Measurements from ENCODE around the gene RAB30. TPM values are rescaled to one million over a fixed set of nuclear protein-coding genes. Genes with fewer than 3 reads are reported as not detected.
"Not testable (repeated sequence)": the region's sequence is repeated elsewhere in the genome, so short reads cannot be mapped to it uniquely, and the experiment has no call there.

RAB30 gene
- total RNA-seq, 2 experiments from 2014 or later = 76.2 to 79.2 TPM

GRCh38 chr11:82949352-82949751 is 122.3 kb downstream of the RAB30 start:
- Mint-ChIP-seq H3K4me1 (ENCODE audit: low read depth) (peaks cover 24% of the 10 kb centered on the region), H3K27me3 (no peaks in the 10 kb centered on the region), H3K36me3 (ENCODE audit: low read depth) (peaks cover 32% of the 10 kb centered on the region), H3K4me3 (no peak overlapping the region), H3K9me3 (peaks cover 3% of the 10 kb centered on the region), H3K27ac (no peak overlapping the region)
- intact Hi-C loops (cut with DNase I, micrococcal nuclease) = no loop called here
- ChIA-PET POLR2A (interaction anchor here (0.9 to 1.3 kb wide), 2 partner anchors 9 to 13 kb away, joined by 3 to 5 read pairs; no protein-coding TSS in a partner anchor), CTCF (interaction anchor here (1.0 kb wide), 1 partner anchor 15 kb away, joined by 3 read pairs; no protein-coding TSS in a partner anchor)
- TF ChIP-seq CTCF (IDR thresholded peaks at IDR 0.05) = no peak
- ATAC-seq (ENCODE audit: poor library complexity) (no peak), DNase-seq (no peak)
- H3K36me3 ChIP-seq (ENCODE audit: insufficient read depth, low read length) = no peaks in the 10 kb centered on the region
- H3K27ac ChIP-seq (ENCODE audit: low read depth in 1 of 2, low read length in 2 of 2) = no peak overlapping the region
- H3K9me3 ChIP-seq (ENCODE audit: control insufficient read depth in 1 of 2, insufficient read depth in 1 of 2, low read length in 2 of 2) = peaks cover 8 to 9% of the 10 kb centered on the region in 2 experiments
- no peak overlapping the region for H3K4me3 ChIP-seq (ENCODE audit: low read length)
- no peaks in the 10 kb centered on the region for H3K4me1 ChIP-seq (ENCODE audit: insufficient read depth, low read length)
- no peaks in the 10 kb centered on the region for H3K27me3 ChIP-seq (ENCODE audit: control insufficient read depth in 1 of 2, insufficient read depth in 2 of 2, low read length in 2 of 2)

GRCh38 chr11:82945682-82946081 is 126.0 kb downstream of the RAB30 start:
- DNase-seq (no peak), ATAC-seq (ENCODE audit: poor library complexity) (no peak)
- peaks cover 0 to 13% of the 10 kb centered on the region in 2 experiments for H3K9me3 ChIP-seq (ENCODE audit: control insufficient read depth in 1 of 2, insufficient read depth in 1 of 2, low read length in 2 of 2)
- no peaks in the 10 kb centered on the region for H3K4me1 ChIP-seq (ENCODE audit: insufficient read depth, low read length)
- no peaks in the 10 kb centered on the region for H3K27me3 ChIP-seq (ENCODE audit: control insufficient read depth in 1 of 2, insufficient read depth in 2 of 2, low read length in 2 of 2)
- Mint-ChIP-seq H3K36me3 (ENCODE audit: low read depth) (peaks cover 9% of the 10 kb centered on the region), H3K4me1 (ENCODE audit: low read depth) (peaks cover 23% of the 10 kb centered on the region), H3K9me3 (peaks cover 7% of the 10 kb centered on the region), H3K27me3 (no peaks in the 10 kb centered on the region), H3K4me3 (no peak overlapping the region), H3K27ac (no peak overlapping the region)
- CTCF ChIA-PET = no interaction called here
- intact Hi-C loops (cut with DNase I, micrococcal nuclease) = no loop called here
- no peak for TF ChIP-seq CTCF (IDR thresholded peaks at IDR 0.05)
- H3K4me3 ChIP-seq (ENCODE audit: low read length) = no peak overlapping the region
- POLR2A ChIA-PET = interaction anchor here (0.7 to 1.2 kb wide), 4 partner anchors 13 to 340 kb away, joined by 3 to 5 read pairs (median 4); partner anchors contain the start of genes CCDC90B and DDIAS
- H3K27ac ChIP-seq (ENCODE audit: low read depth in 1 of 2, low read length in 2 of 2) = no peak overlapping the region
- no peaks in the 10 kb centered on the region for H3K36me3 ChIP-seq (ENCODE audit: insufficient read depth, low read length)

GRCh38 chr11:82945041-82945440 is 126.7 kb downstream of the RAB30 start:
- ATAC-seq (ENCODE audit: poor library complexity); H3K9me3 Mint-ChIP-seq; H3K27ac ChIP-seq (ENCODE audit: low read depth in 1 of 2, low read length in 2 of 2); H3K4me3 Mint-ChIP-seq; POLR2A ChIA-PET; DNase-seq; H3K4me1 ChIP-seq (ENCODE audit: insufficient read depth, low read length); H3K27me3 ChIP-seq (ENCODE audit: control insufficient read depth in 1 of 2, insufficient read depth in 2 of 2, low read length in 2 of 2); H3K36me3 ChIP-seq (ENCODE audit: insufficient read depth, low read length); intact Hi-C loops (cut with DNase I, micrococcal nuclease); H3K27ac Mint-ChIP-seq; CTCF ChIA-PET; H3K4me3 ChIP-seq (ENCODE audit: low read length); H3K27me3 Mint-ChIP-seq: not testable (repeated sequence)
- H3K9me3 ChIP-seq (ENCODE audit: control insufficient read depth in 1 of 2, insufficient read depth in 1 of 2, low read length in 2 of 2) = peaks cover 0 to 13% of the 10 kb centered on the region in 2 experiments
- H3K36me3 Mint-ChIP-seq (ENCODE audit: low read depth) = peaks cover 15% of the 10 kb centered on the region
- peaks cover 24% of the 10 kb centered on the region for H3K4me1 Mint-ChIP-seq (ENCODE audit: low read depth)

GRCh38 chr11:82944198-82944597 is 127.5 kb downstream of the RAB30 start:
- Histone ChIP-seq H3K9me3 (ENCODE audit: control insufficient read depth in 1 of 2, insufficient read depth in 1 of 2, low read length in 2 of 2) (peaks cover 0 to 10% of the 10 kb centered on the region in 2 experiments), H3K27ac (ENCODE audit: low read depth in 1 of 2, low read length in 2 of 2) (no peak overlapping the region), H3K27me3 (ENCODE audit: control insufficient read depth in 1 of 2, insufficient read depth in 2 of 2, low read length in 2 of 2) (no peaks in the 10 kb centered on the region), H3K36me3 (ENCODE audit: insufficient read depth, low read length) (no peaks in the 10 kb centered on the region), H3K4me3 (ENCODE audit: low read length) (no peak overlapping the region), H3K4me1 (ENCODE audit: insufficient read depth, low read length) (no peaks in the 10 kb centered on the region)
- Mint-ChIP-seq H3K4me3 (no peak overlapping the region), H3K36me3 (ENCODE audit: low read depth) (peaks cover 16% of the 10 kb centered on the region), H3K27ac (no peak overlapping the region), H3K4me1 (ENCODE audit: low read depth) (peaks cover 24% of the 10 kb centered on the region), H3K27me3 (no peaks in the 10 kb centered on the region), H3K9me3 (peaks cover 8% of the 10 kb centered on the region)
- CTCF ChIA-PET = no interaction called here
- ATAC-seq (ENCODE audit: poor library complexity) (no peak), DNase-seq (no peak)
- TF ChIP-seq CTCF (IDR thresholded peaks at IDR 0.05) = no peak
- intact Hi-C loops (cut with DNase I, micrococcal nuclease) = no loop called here
- POLR2A ChIA-PET = interaction anchor here (1.1 kb wide), 1 partner anchor 16 kb away, joined by 4 read pairs; no protein-coding TSS in a partner anchor

- peaks cover 24% of the 10 kb centered on the region for H3K4me1 Mint-ChIP-seq (ENCODE audit: low read depth)
- peaks cover 16% of the 10 kb centered on the region for H3K36me3 Mint-ChIP-seq (ENCODE audit: low read depth)
These were observed 128.3 kb downstream of the RAB30 start for GRCh38 chr11:82943430-82943829.

More at GRCh38 chr11:82943430-82943829, 128.3 kb downstream of the RAB30 start:
- intact Hi-C loops (cut with DNase I, micrococcal nuclease); H3K27me3 Mint-ChIP-seq; H3K4me1 ChIP-seq (ENCODE audit: insufficient read depth, low read length); H3K27ac ChIP-seq (ENCODE audit: low read depth in 1 of 2, low read length in 2 of 2); ATAC-seq (ENCODE audit: poor library complexity); DNase-seq; CTCF ChIA-PET; H3K9me3 ChIP-seq (ENCODE audit: control insufficient read depth in 1 of 2, insufficient read depth in 1 of 2, low read length in 2 of 2); H3K27me3 ChIP-seq (ENCODE audit: control insufficient read depth in 1 of 2, insufficient read depth in 2 of 2, low read length in 2 of 2); H3K9me3 Mint-ChIP-seq; H3K36me3 ChIP-seq (ENCODE audit: insufficient read depth, low read length); H3K27ac Mint-ChIP-seq; H3K4me3 ChIP-seq (ENCODE audit: low read length); H3K4me3 Mint-ChIP-seq: not testable (repeated sequence)
- POLR2A ChIA-PET = interaction anchor here (1.1 kb wide), 1 partner anchor 17 kb away, joined by 4 read pairs; no protein-coding TSS in a partner anchor
